Osteoblast (primary cell): ENCODE data around the gene CSK. TPM values are rescaled to one million over a fixed set of nuclear protein-coding genes. Genes with fewer than 3 reads are reported as not detected.

Experiments
- DNase-seq: peaks from one replicate; pipeline ENCODE4 v3.0.0; 2011; ENCODE audit warnings: low spot score, mixed read lengths; ENCODE audit not compliant: insufficient read length; ENCODE audit errors: missing footprints
- H2AFZ ChIP-seq: 2 replicates; pipeline ENCODE4 v1.6.0; 2011; ENCODE audit warnings: mild to moderate bottlenecking, low read length
- H3K27ac ChIP-seq: 2 replicates; pipeline ENCODE4 v1.5.1; 2011; ENCODE audit warnings: mild to moderate bottlenecking, low read depth, low read length, moderate library complexity
- H3K27me3 ChIP-seq: 2 replicates; pipeline ENCODE4 v1.6.0; 2012; ENCODE audit warnings: mild to moderate bottlenecking, control low read depth, inconsistent platforms, low read length, moderate library complexity; ENCODE audit not compliant: insufficient read depth
- H3K36me3 ChIP-seq: 2 replicates; pipeline ENCODE4 v1.5.1; 2011; ENCODE audit warnings: mild to moderate bottlenecking, low read length, control low read depth, moderate library complexity; ENCODE audit not compliant: insufficient read depth
- H3K4me1 ChIP-seq: 2 replicates; pipeline ENCODE4 v1.5.1; 2011; ENCODE audit warnings: mild to moderate bottlenecking, low read length, control low read depth, moderate library complexity; ENCODE audit not compliant: insufficient read depth
- H3K4me2 ChIP-seq: 2 replicates; pipeline ENCODE4 v1.6.0; 2011; ENCODE audit warnings: mild to moderate bottlenecking, low read length; ENCODE audit not compliant: insufficient read depth
- H3K4me3 ChIP-seq: fragments of 200-600 bp; sonication (generic); 3 replicates; pipeline ENCODE4 v1.5.1; 2012; ENCODE audit warnings: mild to moderate bottlenecking, low read length, inconsistent platforms; ENCODE audit not compliant: insufficient read depth
- H3K79me2 ChIP-seq: 2 replicates; pipeline ENCODE4 v1.6.0; 2012; ENCODE audit warnings: mild to moderate bottlenecking, low read length, control low read depth, inconsistent platforms; ENCODE audit not compliant: insufficient read depth
- H3K9me3 ChIP-seq: 2 replicates; pipeline ENCODE4 v1.5.1; 2011; ENCODE audit warnings: low read depth, low read length, control low read depth
- H4K20me1 ChIP-seq: 2 replicates; pipeline ENCODE4 v1.6.0; 2012; ENCODE audit warnings: mild to moderate bottlenecking, low read length, control low read depth; ENCODE audit not compliant: insufficient read depth
- CTCF ChIP-seq: IDR thresholded peaks from 2 replicates; pipeline ENCODE4 v1.5.1; 2011; ENCODE audit warnings: mild to moderate bottlenecking, low read depth, low read length, moderate library complexity; ENCODE audit errors: extremely low read depth
- total RNA-seq: library from RNA; depleted of rRNA; stranded (reverse); fragments of >200 nt; gene quantifications from 2 replicates; pipeline ENCODE4 v1.2.3, GENCODE V29; 2012

Gene CSK
- total RNA-seq, 1 donor: 31.5 TPM

- no peak overlapping the region for H2AFZ ChIP-seq
- no peaks in the 10 kb centered on the region for H4K20me1 ChIP-seq
- no peaks in the 10 kb centered on the region for H3K9me3 ChIP-seq
- no peak overlapping the region for H3K4me3 ChIP-seq
- no peak overlapping the region for H3K4me2 ChIP-seq
- no peak for DNase-seq
- peaks cover 8% of the 10 kb centered on the region for H3K27me3 ChIP-seq
- no peak for TF ChIP-seq CTCF
- H3K27ac ChIP-seq: no peak overlapping the region
- H3K4me1 ChIP-seq: no peaks in the 10 kb centered on the region
- no peaks in the 10 kb centered on the region for H3K79me2 ChIP-seq
- H3K36me3 ChIP-seq: no peaks in the 10 kb centered on the region
Measured at GRCh38 chr15:74758736-74759135, 23.1 kb upstream of the CSK start.

GRCh38 chr15:74762791-74763150 is 19.1 kb upstream of the CSK start:
- Histone ChIP-seq H4K20me1 (no peaks in the 10 kb centered on the region), H3K27ac (no peak overlapping the region), H2AFZ (no peak overlapping the region), H3K4me1 (no peaks in the 10 kb centered on the region), H3K4me3 (no peak overlapping the region), H3K36me3 (no peaks in the 10 kb centered on the region), H3K27me3 (peaks cover 8% of the 10 kb centered on the region), H3K4me2 (no peak overlapping the region), H3K9me3 (no peaks in the 10 kb centered on the region), H3K79me2 (no peaks in the 10 kb centered on the region)
- peak; percentile 22 for DNase-seq
- no peak for TF ChIP-seq CTCF

GRCh38 chr15:74763416-74763815 is 18.5 kb upstream of the CSK start:
- Histone ChIP-seq H3K27ac (no peak overlapping the region), H3K4me3 (no peak overlapping the region), H3K4me1 (no peaks in the 10 kb centered on the region), H3K27me3 (peaks cover 8% of the 10 kb centered on the region), H3K9me3 (no peaks in the 10 kb centered on the region), H3K36me3 (no peaks in the 10 kb centered on the region), H2AFZ (no peak overlapping the region), H3K79me2 (no peaks in the 10 kb centered on the region), H3K4me2 (no peak overlapping the region), H4K20me1 (no peaks in the 10 kb centered on the region)
- no peak for TF ChIP-seq CTCF
- DNase-seq: no peak

GRCh38 chr15:74767167-74768098 is 14.4 kb upstream of the CSK start:
- Histone ChIP-seq H3K27me3 (peaks cover 8% of the 10 kb centered on the region), H3K79me2 (no peaks in the 10 kb centered on the region), H3K27ac (no peak overlapping the region), H3K4me2 (no peak overlapping the region), H4K20me1 (no peaks in the 10 kb centered on the region), H3K4me1 (no peaks in the 10 kb centered on the region), H3K9me3 (no peaks in the 10 kb centered on the region), H3K36me3 (no peaks in the 10 kb centered on the region), H3K4me3 (no peak overlapping the region), H2AFZ (no peak overlapping the region)
- peak; percentile 34 for DNase-seq
- no peak for TF ChIP-seq CTCF
